ENCODE results near the gene CNPY4.

The CNPY4 gene

DNA sequence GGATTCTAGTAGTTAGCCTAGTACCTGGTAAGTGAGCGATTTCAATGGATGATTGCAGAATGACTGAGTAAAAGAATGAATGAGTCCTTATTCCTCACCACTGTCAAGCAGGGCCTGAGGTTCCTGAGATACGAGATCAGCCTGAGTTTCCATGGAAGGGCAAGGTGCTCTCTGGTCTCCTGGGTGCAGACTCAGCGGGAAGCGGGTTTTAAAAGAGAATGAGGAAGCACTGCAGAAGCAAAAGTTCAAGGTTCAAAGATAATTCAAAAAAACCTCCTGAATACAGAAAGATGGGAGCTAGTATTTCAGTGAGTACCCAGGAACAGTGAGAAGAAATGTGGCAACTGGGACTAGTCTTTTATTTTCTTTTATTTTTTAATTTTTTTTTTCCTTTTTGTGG is 42.2 kb upstream of the CNPY4 start:
- TF ChIP-seq, protein P1, sequence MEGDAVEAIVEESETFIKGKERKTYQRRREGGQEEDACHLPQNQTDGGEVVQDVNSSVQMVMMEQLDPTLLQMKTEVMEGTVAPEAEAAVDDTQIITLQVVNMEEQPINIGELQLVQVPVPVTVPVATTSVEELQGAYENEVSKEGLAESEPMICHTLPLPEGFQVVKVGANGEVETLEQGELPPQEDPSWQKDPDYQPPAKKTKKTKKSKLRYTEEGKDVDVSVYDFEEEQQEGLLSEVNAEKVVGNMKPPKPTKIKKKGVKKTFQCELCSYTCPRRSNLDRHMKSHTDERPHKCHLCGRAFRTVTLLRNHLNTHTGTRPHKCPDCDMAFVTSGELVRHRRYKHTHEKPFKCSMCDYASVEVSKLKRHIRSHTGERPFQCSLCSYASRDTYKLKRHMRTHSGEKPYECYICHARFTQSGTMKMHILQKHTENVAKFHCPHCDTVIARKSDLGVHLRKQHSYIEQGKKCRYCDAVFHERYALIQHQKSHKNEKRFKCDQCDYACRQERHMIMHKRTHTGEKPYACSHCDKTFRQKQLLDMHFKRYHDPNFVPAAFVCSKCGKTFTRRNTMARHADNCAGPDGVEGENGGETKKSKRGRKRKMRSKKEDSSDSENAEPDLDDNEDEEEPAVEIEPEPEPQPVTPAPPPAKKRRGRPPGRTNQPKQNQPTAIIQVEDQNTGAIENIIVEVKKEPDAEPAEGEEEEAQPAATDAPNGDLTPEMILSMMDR (IDR thresholded peaks at IDR 0.05; ENCODE audit: extremely low read depth, insufficient read depth, missing control alignments), result no peak

DNA sequence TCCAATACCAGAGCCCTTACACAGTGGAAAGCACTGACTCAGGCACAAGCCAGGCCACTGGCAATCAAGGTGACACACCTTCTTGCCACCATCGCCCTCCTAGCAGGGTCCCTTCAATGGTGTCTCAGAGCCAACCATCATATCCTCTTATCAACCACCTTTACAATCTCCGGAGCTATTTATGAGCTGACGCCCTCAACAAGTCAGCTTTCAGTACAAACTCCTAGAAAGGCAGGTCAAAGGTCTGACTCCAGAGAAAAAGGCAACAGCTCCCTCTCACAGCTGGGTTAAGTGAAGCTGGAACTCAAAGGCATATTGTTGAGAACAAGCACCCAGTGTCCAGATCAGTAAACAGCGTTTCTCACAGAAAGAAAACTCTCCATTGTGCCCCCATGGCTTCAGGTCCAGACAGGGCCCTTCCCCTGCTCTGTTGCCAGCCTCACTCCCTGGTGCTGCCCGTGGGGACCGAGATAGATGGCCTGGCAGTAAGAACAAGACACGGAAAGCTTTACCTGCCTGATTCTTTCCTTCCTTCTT is 40.3 kb upstream of the CNPY4 start:
- no peak for DNase-seq (ENCODE audit: low spot score)
- TF ChIP-seq, protein P1 (IDR thresholded peaks at IDR 0.05; ENCODE audit: extremely low read depth, insufficient read depth, missing control alignments), result no peak
- in situ Hi-C loops (cut with MboI; ENCODE audit: low pct_unique_long_range_greater_than_20kb, low sequenced_read_pairs, unreplicated experiment), result loop anchor here (10.0 kb wide), 1 partner anchor 84 kb away; no protein-coding TSS in a partner anchor

More for the DNA sequence above, 42.2 kb upstream of the CNPY4 start:
- in situ Hi-C loops (cut with MboI; ENCODE audit: low pct_unique_long_range_greater_than_20kb, low sequenced_read_pairs, unreplicated experiment), result loop anchor here (10.0 kb wide), 1 partner anchor 82 kb away; no protein-coding TSS in a partner anchor
- DNase-seq (ENCODE audit: low spot score), result no peak

DNA sequence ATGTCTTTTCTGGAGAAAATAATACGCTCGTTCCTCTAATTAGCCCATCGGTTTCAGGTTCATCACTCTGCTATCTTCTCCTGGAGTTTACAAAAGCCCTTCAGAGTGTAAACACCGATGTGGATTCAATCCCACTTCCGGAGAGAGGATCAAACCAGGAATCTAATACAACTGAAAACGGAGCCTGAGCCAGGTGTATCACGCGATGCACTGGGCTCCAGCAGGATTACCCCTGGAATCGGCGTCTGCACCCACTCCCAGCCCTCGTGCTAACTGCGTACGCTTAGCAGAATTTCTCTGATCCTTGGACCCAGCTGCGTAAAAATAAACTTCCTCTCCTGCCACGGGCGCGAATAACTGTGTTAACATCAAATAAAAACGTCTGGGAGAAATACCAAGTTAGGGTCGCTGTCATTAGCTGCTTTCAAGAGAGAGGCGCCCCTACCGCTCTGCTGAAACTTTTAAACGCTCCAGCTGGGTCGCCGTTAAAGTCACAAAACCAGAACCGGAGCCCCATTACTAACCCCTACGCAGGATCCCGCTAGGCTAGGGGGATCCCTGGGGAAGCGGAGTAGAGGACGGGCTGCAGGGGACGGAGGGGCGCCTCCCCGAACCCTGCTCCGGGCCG is 38.4 kb upstream of the CNPY4 start:
- no peak for DNase-seq (ENCODE audit: low spot score)
- TF ChIP-seq, protein P1 (IDR thresholded peaks at IDR 0.05; ENCODE audit: extremely low read depth, insufficient read depth, missing control alignments), result no peak
- in situ Hi-C loops (cut with MboI; ENCODE audit: low pct_unique_long_range_greater_than_20kb, low sequenced_read_pairs, unreplicated experiment), result no loop called here

DNA sequence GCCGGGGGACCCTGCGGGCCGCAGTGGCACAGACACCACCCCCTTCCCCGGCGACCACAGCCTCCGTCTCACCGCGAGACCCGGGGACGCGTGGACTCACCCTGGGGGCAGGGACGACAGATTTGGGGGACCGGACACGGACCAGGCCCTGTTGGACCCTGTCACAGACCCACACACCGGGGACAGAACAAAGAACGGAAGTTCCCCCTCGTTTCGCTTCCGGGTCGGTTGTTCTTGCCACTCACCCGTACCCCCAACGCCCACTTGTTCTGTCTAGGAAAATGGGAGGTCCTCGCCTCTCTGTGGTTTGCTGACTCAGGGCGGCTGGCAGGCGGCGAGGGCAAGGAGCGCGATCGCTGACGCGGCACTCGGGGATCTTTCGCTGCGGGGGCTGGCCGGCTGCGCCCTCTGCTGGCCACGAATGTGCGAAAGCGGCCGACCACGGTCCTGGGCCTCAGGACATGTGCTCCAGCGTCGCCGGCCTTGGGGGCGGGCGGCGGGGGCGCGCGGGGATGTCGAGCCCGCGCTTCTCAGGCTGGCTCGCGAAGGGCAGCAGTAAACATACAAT is 37.8 kb upstream of the CNPY4 start, which contains the start of gene ZNF3:
Gene ZNF3 (minus strand): TSS at position 189 of the 568 bp plus-strand sequence. CDS start 4,366 bp downstream, outside the sequence.
- in situ Hi-C loops (cut with MboI; ENCODE audit: low pct_unique_long_range_greater_than_20kb, low sequenced_read_pairs, unreplicated experiment), result no loop called here
- DNase-seq (ENCODE audit: low spot score), result peak; percentile 96
- TF ChIP-seq, protein P1 (IDR thresholded peaks at IDR 0.05; ENCODE audit: extremely low read depth, insufficient read depth, missing control alignments), result peak; percentile 96

DNA sequence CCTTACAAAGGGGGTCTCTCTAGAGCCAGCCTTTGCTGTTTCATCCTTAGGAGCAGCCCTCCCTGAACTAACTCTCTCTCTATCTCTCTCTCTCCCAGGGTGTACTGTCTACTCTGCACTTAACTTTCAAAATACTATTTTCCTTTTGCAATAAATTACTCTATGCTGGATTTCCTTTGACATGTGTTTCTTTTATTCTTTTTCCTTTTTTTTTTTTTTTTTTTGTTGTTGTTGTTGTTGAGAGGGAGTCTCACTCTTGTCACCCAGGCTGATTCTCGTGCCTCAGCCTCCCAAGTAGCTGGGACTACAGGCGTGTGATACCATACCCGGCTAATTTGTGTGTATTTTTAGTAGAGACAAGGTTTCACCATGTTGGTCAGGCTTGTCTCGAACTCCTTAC is 36.5 kb upstream of the CNPY4 start:
- no peak for DNase-seq (ENCODE audit: low spot score)
- in situ Hi-C loops (cut with MboI; ENCODE audit: low pct_unique_long_range_greater_than_20kb, low sequenced_read_pairs, unreplicated experiment), result no loop called here

DNA sequence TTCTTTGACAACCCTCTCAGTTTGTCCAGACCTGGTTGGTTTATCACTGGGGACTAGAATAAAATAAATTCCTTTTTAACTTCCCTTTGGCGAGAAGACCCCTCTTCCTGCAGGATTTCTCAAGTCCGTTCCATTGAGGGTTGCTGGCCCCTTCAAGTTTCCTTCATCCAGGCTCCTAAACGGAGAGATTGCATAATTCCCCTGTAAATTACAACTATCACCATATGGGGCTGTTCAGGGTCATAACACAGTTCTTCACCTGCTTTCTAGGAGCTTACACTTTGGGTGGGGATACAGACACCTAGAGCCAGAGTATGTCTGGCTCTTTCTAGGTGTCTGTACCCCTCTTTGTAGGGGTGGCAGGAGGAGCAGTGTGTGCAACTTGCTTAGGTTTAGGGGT is 33.9 kb upstream of the CNPY4 start:
- no peak for DNase-seq (ENCODE audit: low spot score)
- in situ Hi-C loops (cut with MboI; ENCODE audit: low pct_unique_long_range_greater_than_20kb, low sequenced_read_pairs, unreplicated experiment), result no loop called here
- TF ChIP-seq, protein P1 (IDR thresholded peaks at IDR 0.05; ENCODE audit: extremely low read depth, insufficient read depth, missing control alignments), result no peak

More for the DNA sequence above, 36.5 kb upstream of the CNPY4 start:
- TF ChIP-seq, protein P1 (IDR thresholded peaks at IDR 0.05; ENCODE audit: extremely low read depth, insufficient read depth, missing control alignments), result no peak
